ENCODE results near the gene HOMER1.

HOMER1 gene

GRCh38 chr5:79349047-79349446, 164.9 kb downstream of the HOMER1 start:
- no peak overlapping the region for H3K27ac ChIP-seq
- TF ChIP-seq ZFX (IDR thresholded peaks at IDR 0.05): no peak
- TF ChIP-seq CTCF (conservative IDR thresholded peaks at IDR 0.05): no peak

GRCh38 chr5:79346420-79346824, 167.5 kb downstream of the HOMER1 start:
- H3K27ac ChIP-seq: no peak overlapping the region
- no peak for TF ChIP-seq CTCF (conservative IDR thresholded peaks at IDR 0.05)
- no peak for TF ChIP-seq ZFX (IDR thresholded peaks at IDR 0.05)

- H3K27ac ChIP-seq: no peak overlapping the region
Observed at GRCh38 chr5:79333852-79334557, 179.9 kb downstream of the HOMER1 start.

GRCh38 chr5:79330071-79330470, 183.9 kb downstream of the HOMER1 start:
- H3K27ac ChIP-seq: no peak overlapping the region
- TF ChIP-seq CTCF (conservative IDR thresholded peaks at IDR 0.05): no peak
- no peak for TF ChIP-seq ZFX (IDR thresholded peaks at IDR 0.05)

More at GRCh38 chr5:79333852-79334557, 179.9 kb downstream of the HOMER1 start:
- TF ChIP-seq CTCF (conservative IDR thresholded peaks at IDR 0.05) (no peak), ZFX (IDR thresholded peaks at IDR 0.05) (no peak)

- TF ChIP-seq ZFX (IDR thresholded peaks at IDR 0.05): no peak
- no peak for TF ChIP-seq CTCF (conservative IDR thresholded peaks at IDR 0.05)
- H3K27ac ChIP-seq: no peak overlapping the region
Observed at GRCh38 chr5:79329453-79329852, 184.5 kb downstream of the HOMER1 start.

All from C4-2B (cell line).